Superior temporal gyrus (tissue), 1 donor: Measurements from ENCODE around the gene CABCOCO1.
A peak's percentile ranks its signal among the peaks of the same experiment; 100 is the strongest.
"Not testable (repeated sequence)": the region's sequence is repeated elsewhere in the genome, so short reads cannot be mapped to it uniquely, and the experiment has no call there.

Experiments used
- DNase-seq: peaks from one replicate; pipeline ENCODE4 v3.0.0-alpha.2; 2016; ENCODE audit errors: extremely low spot score

CABCOCO1 gene

GRCh38 chr10:61642676-61643075 lies 20.1 kb upstream of the CABCOCO1 start:
- DNase-seq, result no peak

GRCh38 chr10:61643316-61643751 lies 19.4 kb upstream of the CABCOCO1 start:
- DNase-seq, result no peak

- no peak for DNase-seq
These were observed 9.0 kb upstream of the CABCOCO1 start for GRCh38 chr10:61653699-61654098.

GRCh38 chr10:61655335-61655851 lies 7.3 kb upstream of the CABCOCO1 start:
- no peak for DNase-seq

GRCh38 chr10:61663466-61663865 lies 737 bp downstream of the CABCOCO1 start:
- DNase-seq, result peak; percentile 51

- no peak for DNase-seq
These were observed 2.3 kb downstream of the CABCOCO1 start for GRCh38 chr10:61664985-61665384.

GRCh38 chr10:61669161-61669725 lies 6.5 kb downstream of the CABCOCO1 start:
- DNase-seq, result no peak

- DNase-seq, result no peak
These were observed 7.1 kb downstream of the CABCOCO1 start for GRCh38 chr10:61669849-61670248.

- no peak for DNase-seq
These were observed 10.6 kb downstream of the CABCOCO1 start for GRCh38 chr10:61673360-61673759.

GRCh38 chr10:61682323-61682722 lies 19.6 kb downstream of the CABCOCO1 start:
- DNase-seq, result no peak

GRCh38 chr10:61683319-61683718 lies 20.6 kb downstream of the CABCOCO1 start:
- no peak for DNase-seq

- no peak for DNase-seq
These were observed 22.3 kb downstream of the CABCOCO1 start for GRCh38 chr10:61684894-61685507.

- DNase-seq, result no peak
These were observed 26.0 kb downstream of the CABCOCO1 start for GRCh38 chr10:61688551-61689308.

GRCh38 chr10:61691667-61692066 lies 28.9 kb downstream of the CABCOCO1 start:
- not testable (repeated sequence) for DNase-seq

GRCh38 chr10:61692447-61693010 lies 29.8 kb downstream of the CABCOCO1 start:
- DNase-seq, result no peak

- DNase-seq, result no peak
These were observed 36.4 kb downstream of the CABCOCO1 start for GRCh38 chr10:61698968-61699655.

- DNase-seq, result no peak
These were observed 38.5 kb downstream of the CABCOCO1 start for GRCh38 chr10:61701055-61701705.

GRCh38 chr10:61701706-61702105 lies 39.0 kb downstream of the CABCOCO1 start:
- no peak for DNase-seq

- no peak for DNase-seq
These were observed 39.9 kb downstream of the CABCOCO1 start for GRCh38 chr10:61702584-61702983.

- no peak for DNase-seq
These were observed 42.4 kb downstream of the CABCOCO1 start for GRCh38 chr10:61705022-61705613.

GRCh38 chr10:61708846-61709245 lies 46.1 kb downstream of the CABCOCO1 start:
- DNase-seq, result no peak
